ENCODE results near the gene ARHGAP30. TPM values are rescaled to one million over a fixed set of nuclear protein-coding genes. Genes with fewer than 3 reads are reported as not detected.

The ARHGAP30 gene
- total RNA-seq, 2 donors from 2014 or later, result 3.2 to 5.3 TPM

DNA sequence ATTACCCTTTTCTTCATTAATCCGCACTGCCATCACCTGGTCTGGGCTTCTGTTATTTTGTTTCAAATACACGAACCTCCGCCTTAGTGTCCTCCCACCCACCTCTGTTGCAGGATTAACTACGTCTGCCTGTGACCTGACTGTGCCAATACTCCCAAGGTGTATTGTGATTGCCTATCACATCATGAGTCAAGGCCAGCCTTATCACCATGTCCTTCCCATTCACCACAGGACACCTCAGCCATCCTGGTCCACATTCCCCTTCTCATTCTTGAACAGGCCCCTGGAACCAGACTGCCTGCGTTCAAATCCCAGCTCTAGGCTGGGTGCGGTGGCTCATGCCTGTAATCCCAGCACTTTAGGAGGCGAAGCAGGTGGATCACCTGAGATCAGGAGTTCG lies 63.1 kb downstream of the ARHGAP30 start:
- intact Hi-C loops (cut with DNase I), result no loop called here
- Histone ChIP-seq H3K9me3 (no peaks in the 10 kb centered on the region), H3K36me3 (no peaks in the 10 kb centered on the region), H3K27me3 (replicated peaks; ENCODE audit: insufficient read depth) (no peaks in the 10 kb centered on the region), H3K4me1 (replicated peaks) (no peaks in the 10 kb centered on the region), H3K27ac (no peak overlapping the region), H3K4me3 (no peak overlapping the region)
- no peak for DNase-seq (ENCODE audit: low spot score)
- WGBS, result 92% methylated on average over 8 of the region's 8 CpGs
- TF ChIP-seq, protein P1, sequence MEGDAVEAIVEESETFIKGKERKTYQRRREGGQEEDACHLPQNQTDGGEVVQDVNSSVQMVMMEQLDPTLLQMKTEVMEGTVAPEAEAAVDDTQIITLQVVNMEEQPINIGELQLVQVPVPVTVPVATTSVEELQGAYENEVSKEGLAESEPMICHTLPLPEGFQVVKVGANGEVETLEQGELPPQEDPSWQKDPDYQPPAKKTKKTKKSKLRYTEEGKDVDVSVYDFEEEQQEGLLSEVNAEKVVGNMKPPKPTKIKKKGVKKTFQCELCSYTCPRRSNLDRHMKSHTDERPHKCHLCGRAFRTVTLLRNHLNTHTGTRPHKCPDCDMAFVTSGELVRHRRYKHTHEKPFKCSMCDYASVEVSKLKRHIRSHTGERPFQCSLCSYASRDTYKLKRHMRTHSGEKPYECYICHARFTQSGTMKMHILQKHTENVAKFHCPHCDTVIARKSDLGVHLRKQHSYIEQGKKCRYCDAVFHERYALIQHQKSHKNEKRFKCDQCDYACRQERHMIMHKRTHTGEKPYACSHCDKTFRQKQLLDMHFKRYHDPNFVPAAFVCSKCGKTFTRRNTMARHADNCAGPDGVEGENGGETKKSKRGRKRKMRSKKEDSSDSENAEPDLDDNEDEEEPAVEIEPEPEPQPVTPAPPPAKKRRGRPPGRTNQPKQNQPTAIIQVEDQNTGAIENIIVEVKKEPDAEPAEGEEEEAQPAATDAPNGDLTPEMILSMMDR (IDR thresholded peaks at IDR 0.05), result no peak
- no peak for TF ChIP-seq POLR2AphosphoS5 (IDR thresholded peaks at IDR 0.05)
- no peak for TF ChIP-seq POLR2A (IDR thresholded peaks at IDR 0.05)

DNA sequence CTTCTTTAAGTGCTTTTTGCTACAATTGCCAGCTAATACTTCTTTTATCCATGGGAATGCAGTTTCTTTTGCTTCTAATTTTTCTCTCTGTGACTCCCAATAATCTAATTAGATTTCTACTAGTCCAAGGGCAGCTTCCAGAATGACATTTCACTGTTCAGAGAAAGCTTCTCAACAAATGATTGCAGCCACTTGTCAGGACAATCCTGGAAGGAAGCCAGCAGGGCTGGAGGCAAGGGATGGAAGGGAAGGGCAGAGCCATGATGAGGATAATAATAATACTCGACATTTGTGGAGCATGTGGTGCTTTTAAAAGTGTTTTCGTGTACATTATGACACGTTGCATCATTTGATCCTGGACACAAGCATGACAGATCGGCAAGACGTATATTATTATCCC lies 68.2 kb downstream of the ARHGAP30 start:
- DNase-seq (ENCODE audit: low spot score), result no peak

GRCh38 chr1:161000736-161001480 lies 68.8 kb downstream of the ARHGAP30 start:
- no peak overlapping the region for H3K27ac ChIP-seq
- H3K4me3 ChIP-seq, result no peak overlapping the region
- H3K36me3 ChIP-seq, result peaks cover 0 to 16% of the 10 kb centered on the region in 2 donors
- H3K27me3 ChIP-seq (replicated peaks; ENCODE audit: insufficient read depth), result no peaks in the 10 kb centered on the region
- TF ChIP-seq, protein P1 (IDR thresholded peaks at IDR 0.05), result no peak
- no peak for TF ChIP-seq POLR2AphosphoS5 (IDR thresholded peaks at IDR 0.05)
- no peak for DNase-seq (ENCODE audit: low spot score)
- H3K4me1 ChIP-seq (replicated peaks), result no peaks in the 10 kb centered on the region
- H3K9me3 ChIP-seq, result no peaks in the 10 kb centered on the region
- intact Hi-C loops (cut with DNase I), result no loop called here
- WGBS, result 84% methylated on average over 11 of the region's 11 CpGs

More for the DNA sequence above, 68.2 kb downstream of the ARHGAP30 start:
- no peaks in the 10 kb centered on the region for H3K4me1 ChIP-seq (replicated peaks)
- intact Hi-C loops (cut with DNase I), result no loop called here
- TF ChIP-seq POLR2AphosphoS5 (IDR thresholded peaks at IDR 0.05) (no peak), POLR2A (IDR thresholded peaks at IDR 0.05) (no peak)
- TF ChIP-seq, protein P1 (IDR thresholded peaks at IDR 0.05), result no peak
- H3K27ac ChIP-seq, result no peak overlapping the region
- no peaks in the 10 kb centered on the region for H3K27me3 ChIP-seq (replicated peaks; ENCODE audit: insufficient read depth)
- WGBS, result 52% methylated on average over 5 of the region's 5 CpGs
- H3K4me3 ChIP-seq, result no peak overlapping the region
- H3K9me3 ChIP-seq, result no peaks in the 10 kb centered on the region
- peaks cover 0 to 16% of the 10 kb centered on the region in 2 donors for H3K36me3 ChIP-seq

DNA sequence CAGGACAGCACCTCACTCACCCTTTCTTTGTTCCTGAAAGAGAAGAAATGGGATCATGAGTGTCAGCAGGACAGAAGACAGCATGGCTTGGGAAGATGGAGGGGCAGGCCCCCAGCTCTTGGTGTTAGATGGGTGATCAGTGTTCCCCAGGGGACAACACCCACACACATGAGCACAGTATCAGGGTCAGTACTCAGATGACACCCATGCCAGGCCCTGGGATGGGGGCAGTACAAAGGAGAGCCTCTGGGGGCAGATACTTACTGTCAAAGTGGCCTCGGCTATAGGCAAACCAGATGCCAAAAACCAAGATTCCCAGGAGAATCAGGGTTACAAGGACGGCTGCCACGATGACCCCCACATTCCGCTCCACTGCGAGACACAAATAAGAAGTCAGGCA lies 70.3 kb downstream of the ARHGAP30 start:
- no peaks in the 10 kb centered on the region for H3K4me1 ChIP-seq (replicated peaks)
- DNase-seq (ENCODE audit: low spot score), result no peak
- peaks cover 0 to 16% of the 10 kb centered on the region in 2 donors for H3K36me3 ChIP-seq
- H3K9me3 ChIP-seq, result no peaks in the 10 kb centered on the region
- intact Hi-C loops (cut with DNase I), result loop anchor here (5.0 to 10.0 kb wide), 2 partner anchors 98 to 275 kb away; partner anchors contain the start of gene KLHDC9
- TF ChIP-seq, protein P1 (IDR thresholded peaks at IDR 0.05), result no peak
- TF ChIP-seq POLR2AphosphoS5 (IDR thresholded peaks at IDR 0.05), result no peak
- no peak for TF ChIP-seq POLR2A (IDR thresholded peaks at IDR 0.05)
- no peak overlapping the region for H3K4me3 ChIP-seq
- WGBS, result 93% methylated on average over 5 of the region's 5 CpGs
- H3K27me3 ChIP-seq (replicated peaks; ENCODE audit: insufficient read depth), result no peaks in the 10 kb centered on the region
- H3K27ac ChIP-seq, result no peak overlapping the region

Measured in prostate gland (tissue), 2 donors.